ENCODE measurements around the gene OR52E5.

OR52E5 gene

DNA sequence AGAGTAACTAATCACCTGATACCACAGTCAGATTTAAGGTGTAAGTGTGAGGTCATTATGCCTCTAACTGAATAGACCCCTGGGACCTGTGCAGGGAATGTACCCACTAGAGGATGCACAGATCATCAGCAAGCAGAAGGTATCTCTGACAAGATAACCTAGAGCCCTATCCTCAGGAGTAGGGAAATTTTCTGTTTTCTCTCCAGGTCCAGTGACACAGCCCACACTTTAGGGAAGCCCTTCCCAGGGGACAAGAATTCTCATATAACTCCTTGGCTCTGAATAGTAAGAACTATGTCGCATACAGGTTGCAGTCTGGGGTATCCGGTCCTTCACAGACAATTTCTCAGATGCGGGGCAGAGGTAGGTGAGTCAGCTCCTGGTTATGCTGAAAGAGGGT is at the start of gene OR52E5:
Gene OR52E5 (plus strand): TSS at position 301 of the 400 bp plus-strand sequence. CDS start 7,569 bp downstream, outside the sequence.
- Histone ChIP-seq H3K27me3 (ENCODE audit: control insufficient read depth in 1 of 2, insufficient read depth in 2 of 2, low read length in 2 of 2) (no peaks in the 10 kb centered on the region), H3K9me3 (ENCODE audit: control insufficient read depth in 1 of 2, low read length in 2 of 2) (no peaks in the 10 kb centered on the region)

DNA sequence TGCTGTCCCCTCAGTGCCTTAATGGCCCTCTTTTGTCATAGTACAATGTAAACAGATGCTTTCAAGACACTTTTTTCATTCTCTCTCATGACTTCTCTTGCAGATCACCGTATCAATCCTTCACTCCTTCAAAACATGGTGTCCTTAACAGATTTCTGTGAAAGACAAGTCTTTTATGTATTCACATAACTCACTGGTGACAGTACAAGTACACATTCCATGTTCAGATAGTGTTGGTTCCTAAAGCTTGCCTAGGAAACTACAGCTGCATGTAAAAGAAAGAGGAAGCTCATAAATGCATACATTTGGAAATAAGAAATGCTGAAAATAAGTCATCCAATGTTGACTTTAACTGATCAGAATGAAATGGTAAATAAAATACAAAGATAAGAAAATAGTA is 46.3 kb upstream of the OR52E5 start:
- H3K4me3 ChIP-seq (ENCODE audit: low read depth in 1 of 2, low read length in 2 of 2): no peak overlapping the region
- no peaks in the 10 kb centered on the region for H3K9me3 ChIP-seq (ENCODE audit: control insufficient read depth in 1 of 2, low read length in 2 of 2)
- no peaks in the 10 kb centered on the region for H3K4me1 ChIP-seq (ENCODE audit: control insufficient read depth in 1 of 2, insufficient read depth in 2 of 2, low read length in 2 of 2)
- H3K27ac ChIP-seq (ENCODE audit: low read depth, low read length): no peak overlapping the region
- no peaks in the 10 kb centered on the region for H3K36me3 ChIP-seq (ENCODE audit: control insufficient read depth in 1 of 2, insufficient read depth in 2 of 2, low read length in 2 of 2)
- H3K27me3 ChIP-seq (ENCODE audit: control insufficient read depth in 1 of 2, insufficient read depth in 2 of 2, low read length in 2 of 2): no peaks in the 10 kb centered on the region
- no peak overlapping the region for H3K9ac ChIP-seq (ENCODE audit: low read depth in 1 of 2, low read length in 2 of 2)

More for the DNA sequence above, at the start of gene OR52E5:
- Histone ChIP-seq H3K4me1 (ENCODE audit: control insufficient read depth in 1 of 2, insufficient read depth in 2 of 2, low read length in 2 of 2) (no peaks in the 10 kb centered on the region), H3K27ac (ENCODE audit: low read depth, low read length) (no peak within 1 kb of the TSS), H3K36me3 (ENCODE audit: control insufficient read depth in 1 of 2, insufficient read depth in 2 of 2, low read length in 2 of 2) (no peaks in the 10 kb centered on the region), H3K9ac (ENCODE audit: low read depth in 1 of 2, low read length in 2 of 2) (no peak within 1 kb of the TSS), H3K4me3 (ENCODE audit: low read depth in 1 of 2, low read length in 2 of 2) (no peak within 1 kb of the TSS)

DNA sequence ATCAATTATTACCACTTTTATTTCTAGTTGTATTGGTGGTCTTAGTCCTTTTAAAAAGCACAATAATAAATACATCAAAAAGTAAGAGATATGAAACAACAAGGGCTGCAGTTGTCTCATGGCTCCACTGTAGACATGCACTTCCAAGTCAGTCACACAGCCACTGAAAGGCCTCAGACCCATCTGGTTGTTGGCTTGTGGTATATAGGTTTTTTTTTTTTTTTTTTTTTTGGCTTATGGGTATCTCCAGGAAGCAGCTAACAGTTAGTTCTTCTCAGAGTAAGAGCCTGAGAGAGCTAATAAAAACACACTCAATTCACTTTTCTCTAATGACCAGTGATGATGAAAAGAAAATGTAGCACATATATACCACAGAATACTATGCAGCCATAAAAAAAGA is 45.3 kb upstream of the OR52E5 start:
- Histone ChIP-seq H3K9ac (ENCODE audit: low read depth in 1 of 2, low read length in 2 of 2) (no peak overlapping the region), H3K27ac (ENCODE audit: low read depth, low read length) (no peak overlapping the region), H3K36me3 (ENCODE audit: control insufficient read depth in 1 of 2, insufficient read depth in 2 of 2, low read length in 2 of 2) (no peaks in the 10 kb centered on the region), H3K9me3 (ENCODE audit: control insufficient read depth in 1 of 2, low read length in 2 of 2) (no peaks in the 10 kb centered on the region), H3K4me1 (ENCODE audit: control insufficient read depth in 1 of 2, insufficient read depth in 2 of 2, low read length in 2 of 2) (no peaks in the 10 kb centered on the region), H3K4me3 (ENCODE audit: low read depth in 1 of 2, low read length in 2 of 2) (no peak overlapping the region), H3K27me3 (ENCODE audit: control insufficient read depth in 1 of 2, insufficient read depth in 2 of 2, low read length in 2 of 2) (no peaks in the 10 kb centered on the region)

DNA sequence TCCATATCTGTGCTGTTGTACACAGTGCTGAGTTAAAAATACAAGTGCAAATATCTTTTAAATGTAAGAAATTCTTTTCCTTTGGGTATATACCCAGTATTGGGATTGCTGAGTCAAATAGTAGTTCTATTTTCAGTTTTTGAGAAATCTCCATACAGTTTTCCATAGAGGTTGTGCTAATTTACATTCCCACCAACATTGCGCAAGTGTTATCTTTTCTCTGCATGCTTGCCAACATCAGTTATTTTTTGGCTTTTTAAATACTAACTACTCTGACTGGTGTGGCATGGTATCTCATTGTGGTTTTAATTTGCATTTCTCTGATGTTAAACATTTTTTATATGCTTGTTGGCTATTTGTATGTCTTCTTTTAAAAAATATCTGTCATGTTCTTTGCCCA is 42.0 kb upstream of the OR52E5 start:
- H3K4me3 ChIP-seq (ENCODE audit: low read depth in 1 of 2, low read length in 2 of 2): no peak overlapping the region
- no peaks in the 10 kb centered on the region for H3K4me1 ChIP-seq (ENCODE audit: control insufficient read depth in 1 of 2, insufficient read depth in 2 of 2, low read length in 2 of 2)
- H3K9ac ChIP-seq (ENCODE audit: low read depth in 1 of 2, low read length in 2 of 2): no peak overlapping the region
- peaks cover 0 to 2% of the 10 kb centered on the region in 2 donors for H3K9me3 ChIP-seq (ENCODE audit: control insufficient read depth in 1 of 2, low read length in 2 of 2)
- no peaks in the 10 kb centered on the region for H3K36me3 ChIP-seq (ENCODE audit: control insufficient read depth in 1 of 2, insufficient read depth in 2 of 2, low read length in 2 of 2)
- no peak overlapping the region for H3K27ac ChIP-seq (ENCODE audit: low read depth, low read length)
- no peaks in the 10 kb centered on the region for H3K27me3 ChIP-seq (ENCODE audit: control insufficient read depth in 1 of 2, insufficient read depth in 2 of 2, low read length in 2 of 2)

DNA sequence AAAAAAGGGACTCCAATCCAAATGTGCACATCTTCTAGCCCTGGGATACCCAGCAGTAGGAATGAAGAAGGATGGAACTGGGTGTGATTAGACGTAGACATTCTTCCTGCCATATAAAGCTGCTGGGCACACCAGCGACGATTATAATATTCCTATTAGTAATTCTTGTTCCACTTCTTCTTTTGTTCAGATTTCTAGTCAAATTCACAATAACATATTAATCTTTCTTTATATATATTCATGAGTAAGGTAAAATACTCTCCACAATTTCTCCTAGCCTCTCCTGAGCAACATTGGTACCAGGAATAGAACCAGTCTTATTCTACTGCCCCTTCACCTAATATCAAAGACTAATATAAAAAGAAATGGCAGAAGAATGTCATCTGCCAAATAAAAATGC is 35.4 kb upstream of the OR52E5 start, which contains the start of gene OR52E8:
Gene OR52E8 (minus strand): TSS at position 101 of the 400 bp plus-strand sequence. CDS start 0 bp downstream, at position 101.
- Histone ChIP-seq H3K27ac (ENCODE audit: low read depth, low read length) (no peak within 1 kb of the TSS), H3K9ac (ENCODE audit: low read depth in 1 of 2, low read length in 2 of 2) (no peak within 1 kb of the TSS), H3K4me3 (ENCODE audit: low read depth in 1 of 2, low read length in 2 of 2) (no peak within 1 kb of the TSS), H3K4me1 (ENCODE audit: control insufficient read depth in 1 of 2, insufficient read depth in 2 of 2, low read length in 2 of 2) (no peaks in the 10 kb centered on the region), H3K36me3 (ENCODE audit: control insufficient read depth in 1 of 2, insufficient read depth in 2 of 2, low read length in 2 of 2) (no peaks in the 10 kb centered on the region), H3K9me3 (ENCODE audit: control insufficient read depth in 1 of 2, low read length in 2 of 2) (peaks cover 0 to 2% of the 10 kb centered on the region in 2 donors), H3K27me3 (ENCODE audit: control insufficient read depth in 1 of 2, insufficient read depth in 2 of 2, low read length in 2 of 2) (no peaks in the 10 kb centered on the region)

DNA sequence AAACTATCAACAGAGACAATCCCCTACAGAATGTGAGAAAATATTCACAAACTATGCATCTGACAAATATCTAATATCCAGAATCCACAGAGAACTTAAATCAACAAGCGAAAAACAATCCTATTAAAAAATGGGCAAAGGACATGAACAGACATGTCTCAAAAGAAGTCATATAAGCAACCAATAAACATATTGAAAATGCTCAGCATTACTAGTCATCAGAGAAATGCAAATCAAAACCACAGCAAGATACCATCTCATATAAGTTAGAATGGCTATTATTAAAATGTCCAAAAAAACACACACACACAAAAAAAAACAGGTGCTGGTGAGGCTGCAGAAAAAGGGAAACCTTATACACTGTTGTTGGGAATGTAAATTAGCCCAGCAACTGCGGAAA is 27.2 kb upstream of the OR52E5 start:
- H3K27me3 ChIP-seq (ENCODE audit: control insufficient read depth in 1 of 2, insufficient read depth in 2 of 2, low read length in 2 of 2): no peaks in the 10 kb centered on the region
- no peak overlapping the region for H3K4me3 ChIP-seq (ENCODE audit: low read depth in 1 of 2, low read length in 2 of 2)
- no peaks in the 10 kb centered on the region for H3K9me3 ChIP-seq (ENCODE audit: control insufficient read depth in 1 of 2, low read length in 2 of 2)
- no peak overlapping the region for H3K27ac ChIP-seq (ENCODE audit: low read depth, low read length)
- no peaks in the 10 kb centered on the region for H3K36me3 ChIP-seq (ENCODE audit: control insufficient read depth in 1 of 2, insufficient read depth in 2 of 2, low read length in 2 of 2)
- no peaks in the 10 kb centered on the region for H3K4me1 ChIP-seq (ENCODE audit: control insufficient read depth in 1 of 2, insufficient read depth in 2 of 2, low read length in 2 of 2)
- H3K9ac ChIP-seq (ENCODE audit: low read depth in 1 of 2, low read length in 2 of 2): no peak overlapping the region

DNA sequence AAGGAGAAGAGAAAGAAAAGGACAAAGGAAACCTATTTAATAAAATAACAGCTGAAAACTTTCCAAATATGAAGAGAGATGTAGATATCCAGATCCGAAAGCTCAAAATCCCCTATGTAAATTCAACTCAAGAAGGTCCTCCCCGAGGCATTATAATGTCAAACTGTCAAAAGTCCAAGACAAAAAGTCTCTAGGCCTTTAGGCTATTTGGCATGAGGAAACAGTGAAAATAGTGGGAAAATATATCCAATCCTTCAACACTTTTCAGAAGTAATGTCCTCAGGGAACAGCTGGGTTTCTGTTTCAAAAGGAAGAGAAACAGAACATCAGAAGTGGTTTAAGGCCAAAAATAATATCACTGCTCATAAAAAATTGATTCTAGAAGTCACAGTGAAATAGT is 14.4 kb upstream of the OR52E5 start:
- Histone ChIP-seq H3K9me3 (ENCODE audit: control insufficient read depth in 1 of 2, low read length in 2 of 2) (no peaks in the 10 kb centered on the region), H3K36me3 (ENCODE audit: control insufficient read depth in 1 of 2, insufficient read depth in 2 of 2, low read length in 2 of 2) (no peaks in the 10 kb centered on the region), H3K27me3 (ENCODE audit: control insufficient read depth in 1 of 2, insufficient read depth in 2 of 2, low read length in 2 of 2) (no peaks in the 10 kb centered on the region), H3K4me1 (ENCODE audit: control insufficient read depth in 1 of 2, insufficient read depth in 2 of 2, low read length in 2 of 2) (no peaks in the 10 kb centered on the region), H3K4me3 (ENCODE audit: low read depth in 1 of 2, low read length in 2 of 2) (no peak overlapping the region), H3K27ac (ENCODE audit: low read depth, low read length) (no peak overlapping the region), H3K9ac (ENCODE audit: low read depth in 1 of 2, low read length in 2 of 2) (no peak overlapping the region)

DNA sequence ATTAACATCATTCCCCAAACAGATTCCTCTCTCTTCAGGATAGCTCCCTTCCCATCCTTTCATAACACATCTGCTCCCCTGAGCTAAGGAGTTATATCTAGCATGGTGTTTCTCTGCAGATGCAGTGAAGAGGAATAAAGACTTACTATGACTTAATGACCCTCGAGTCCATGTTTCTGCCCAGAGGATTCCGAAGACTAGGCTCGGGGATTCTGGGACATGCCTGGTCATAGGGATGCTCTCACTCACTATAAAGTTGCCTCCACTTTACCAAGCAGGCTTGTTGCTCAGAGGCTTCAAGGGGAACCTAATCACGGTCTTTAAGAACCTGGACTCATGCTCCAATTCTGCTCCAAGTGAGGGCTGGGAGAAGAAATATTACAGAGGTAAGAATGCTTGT is 12.7 kb upstream of the OR52E5 start, which contains the start of gene OR52E4:
Gene OR52E4 (plus strand): TSS at position 301 of the 400 bp plus-strand sequence. CDS start 3,664 bp downstream, outside the sequence.
- H3K9me3 ChIP-seq (ENCODE audit: control insufficient read depth in 1 of 2, low read length in 2 of 2): no peaks in the 10 kb centered on the region
- H3K27me3 ChIP-seq (ENCODE audit: control insufficient read depth in 1 of 2, insufficient read depth in 2 of 2, low read length in 2 of 2): no peaks in the 10 kb centered on the region
- H3K4me1 ChIP-seq (ENCODE audit: control insufficient read depth in 1 of 2, insufficient read depth in 2 of 2, low read length in 2 of 2): no peaks in the 10 kb centered on the region
- H3K4me3 ChIP-seq (ENCODE audit: low read depth in 1 of 2, low read length in 2 of 2): no peak within 1 kb of the TSS
- no peak within 1 kb of the TSS for H3K27ac ChIP-seq (ENCODE audit: low read depth, low read length)
- H3K9ac ChIP-seq (ENCODE audit: low read depth in 1 of 2, low read length in 2 of 2): no peak within 1 kb of the TSS
- H3K36me3 ChIP-seq (ENCODE audit: control insufficient read depth in 1 of 2, insufficient read depth in 2 of 2, low read length in 2 of 2): no peaks in the 10 kb centered on the region

DNA sequence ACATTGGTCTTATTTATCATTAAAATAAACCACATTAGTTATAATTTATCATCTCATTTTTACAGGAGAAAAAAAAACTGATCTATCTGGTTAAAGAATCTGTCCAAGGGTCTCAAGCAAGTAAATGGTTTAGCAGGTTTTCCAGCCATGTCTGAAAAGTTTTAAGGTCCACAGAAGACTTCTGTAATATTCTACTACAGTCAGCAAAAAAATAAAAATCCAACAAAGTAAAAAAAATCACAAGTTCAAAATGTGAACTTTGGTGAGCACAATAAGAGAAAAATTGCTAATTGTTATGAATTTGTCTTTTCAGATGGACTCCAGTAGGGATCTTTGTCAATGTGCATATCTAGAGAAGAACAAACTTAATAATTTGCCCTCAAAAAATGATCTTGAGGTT is 11.3 kb upstream of the OR52E5 start:
- Histone ChIP-seq H3K9me3 (ENCODE audit: control insufficient read depth in 1 of 2, low read length in 2 of 2) (no peaks in the 10 kb centered on the region), H3K4me3 (ENCODE audit: low read depth in 1 of 2, low read length in 2 of 2) (no peak overlapping the region), H3K36me3 (ENCODE audit: control insufficient read depth in 1 of 2, insufficient read depth in 2 of 2, low read length in 2 of 2) (no peaks in the 10 kb centered on the region), H3K9ac (ENCODE audit: low read depth in 1 of 2, low read length in 2 of 2) (no peak overlapping the region), H3K27me3 (ENCODE audit: control insufficient read depth in 1 of 2, insufficient read depth in 2 of 2, low read length in 2 of 2) (no peaks in the 10 kb centered on the region), H3K27ac (ENCODE audit: low read depth, low read length) (no peak overlapping the region), H3K4me1 (ENCODE audit: control insufficient read depth in 1 of 2, insufficient read depth in 2 of 2, low read length in 2 of 2) (no peaks in the 10 kb centered on the region)

DNA sequence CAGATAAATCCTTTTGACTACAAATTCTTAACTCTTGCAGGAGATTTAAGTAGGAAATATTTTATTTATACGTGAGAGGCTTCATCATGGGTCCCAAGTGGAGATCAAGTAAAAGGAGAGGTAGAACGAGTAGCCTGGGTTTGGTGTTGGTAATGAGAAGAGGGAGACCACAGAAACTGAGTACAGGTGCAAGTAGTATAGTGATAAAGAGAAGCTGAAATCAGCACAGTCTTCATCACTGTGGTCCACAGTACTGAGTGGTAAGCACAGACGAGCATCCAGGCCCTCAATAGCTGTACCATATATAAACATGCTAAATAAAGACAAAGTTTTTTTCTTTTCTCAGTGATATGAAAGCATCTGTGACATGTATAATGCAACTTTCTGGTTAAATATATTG is 5.8 kb upstream of the OR52E5 start:
- H3K36me3 ChIP-seq (ENCODE audit: control insufficient read depth in 1 of 2, insufficient read depth in 2 of 2, low read length in 2 of 2): no peaks in the 10 kb centered on the region
- no peaks in the 10 kb centered on the region for H3K27me3 ChIP-seq (ENCODE audit: control insufficient read depth in 1 of 2, insufficient read depth in 2 of 2, low read length in 2 of 2)
- no peaks in the 10 kb centered on the region for H3K9me3 ChIP-seq (ENCODE audit: control insufficient read depth in 1 of 2, low read length in 2 of 2)
- no peak overlapping the region for H3K27ac ChIP-seq (ENCODE audit: low read depth, low read length)
- H3K9ac ChIP-seq (ENCODE audit: low read depth in 1 of 2, low read length in 2 of 2): no peak overlapping the region
- H3K4me3 ChIP-seq (ENCODE audit: low read depth in 1 of 2, low read length in 2 of 2): no peak overlapping the region
- no peaks in the 10 kb centered on the region for H3K4me1 ChIP-seq (ENCODE audit: control insufficient read depth in 1 of 2, insufficient read depth in 2 of 2, low read length in 2 of 2)

DNA sequence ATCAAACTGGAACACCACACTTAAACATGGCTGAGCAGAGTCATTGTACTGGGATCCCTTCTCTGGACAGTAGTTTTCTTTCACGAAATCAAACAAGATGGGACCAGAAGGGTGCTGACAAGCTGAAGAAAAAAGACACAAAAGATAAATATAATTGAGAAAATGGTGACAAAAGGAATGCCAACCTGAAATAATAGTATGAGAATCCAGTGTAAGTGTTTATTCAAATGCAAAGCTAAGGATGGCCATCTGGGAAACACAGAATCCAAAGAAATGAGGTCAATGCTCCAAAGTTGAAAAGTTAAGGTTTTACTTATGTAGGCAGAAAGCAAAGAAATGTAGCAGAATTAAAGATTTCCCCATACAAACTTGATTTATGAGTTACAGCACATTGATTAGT is 5.3 kb upstream of the OR52E5 start:
- H3K4me3 ChIP-seq (ENCODE audit: low read depth in 1 of 2, low read length in 2 of 2): no peak overlapping the region
- no peak overlapping the region for H3K9ac ChIP-seq (ENCODE audit: low read depth in 1 of 2, low read length in 2 of 2)
- no peaks in the 10 kb centered on the region for H3K4me1 ChIP-seq (ENCODE audit: control insufficient read depth in 1 of 2, insufficient read depth in 2 of 2, low read length in 2 of 2)
- no peak overlapping the region for H3K27ac ChIP-seq (ENCODE audit: low read depth, low read length)
- H3K36me3 ChIP-seq (ENCODE audit: control insufficient read depth in 1 of 2, insufficient read depth in 2 of 2, low read length in 2 of 2): no peaks in the 10 kb centered on the region
- no peaks in the 10 kb centered on the region for H3K9me3 ChIP-seq (ENCODE audit: control insufficient read depth in 1 of 2, low read length in 2 of 2)
- H3K27me3 ChIP-seq (ENCODE audit: control insufficient read depth in 1 of 2, insufficient read depth in 2 of 2, low read length in 2 of 2): no peaks in the 10 kb centered on the region

Data from duodenal mucosa (tissue), 2 donors.